Mesendoderm (in vitro differentiated cells): Measurements from ENCODE around the gene TRAPPC2L.

Source experiments
- DNase-seq: peaks from one replicate; pipeline ENCODE4 v3.0.0; 2013
- H2AK5ac ChIP-seq: 2 replicates; pipeline ENCODE4 v1.6.1; 2013; ENCODE audit warnings: low read length, inconsistent platforms
- H2BK120ac ChIP-seq: 2 replicates; pipeline ENCODE4 v1.6.1; 2013; ENCODE audit warnings: low read depth, mild to moderate bottlenecking, low read length, moderate library complexity, mixed read lengths
- H2BK15ac ChIP-seq: replicated peaks from 2 replicates; pipeline ENCODE4 v1.6.1; 2013; ENCODE audit warnings: low read depth, mild to moderate bottlenecking, moderate library complexity
- H2BK5ac ChIP-seq: 2 replicates; pipeline ENCODE4 v1.6.1; 2013; ENCODE audit warnings: low read length, inconsistent platforms
- H3K18ac ChIP-seq: 2 replicates; pipeline ENCODE4 v1.6.1; 2013; ENCODE audit warnings: mild to moderate bottlenecking, low read length, mixed read lengths
- H3K23ac ChIP-seq: one replicate; pipeline ENCODE4 v1.6.1; 2013; ENCODE audit warnings: low read length
- H3K27ac ChIP-seq: 2 replicates; pipeline ENCODE4 v1.5.1; 2013; ENCODE audit warnings: low read depth, mild to moderate bottlenecking, inconsistent platforms, low read length, moderate library complexity
- H3K27me3 ChIP-seq: 2 replicates; pipeline ENCODE4 v1.6.1; 2013; ENCODE audit warnings: low read length, control low read depth, mild to moderate bottlenecking, inconsistent platforms; ENCODE audit not compliant: insufficient read depth, poor library complexity
- H3K36me3 ChIP-seq: 2 replicates; pipeline ENCODE4 v1.6.1; 2013; ENCODE audit warnings: low read length, inconsistent platforms; ENCODE audit not compliant: control insufficient read depth, insufficient read depth
- H3K4ac ChIP-seq: one replicate; pipeline ENCODE4 v1.6.1; 2013; ENCODE audit warnings: low read depth, mild to moderate bottlenecking, low read length, moderate library complexity
- H3K4me1 ChIP-seq: 2 replicates; pipeline ENCODE4 v1.6.1; 2013; ENCODE audit warnings: low read depth, low read length, inconsistent platforms; ENCODE audit not compliant: control insufficient read depth
- H3K4me2 ChIP-seq: 2 replicates; pipeline ENCODE4 v1.6.1; 2013; ENCODE audit warnings: low read length
- H3K4me3 ChIP-seq: 2 replicates; pipeline ENCODE4 v1.5.1; 2013; ENCODE audit warnings: mild to moderate bottlenecking, low read length
- H3K56ac ChIP-seq: one replicate; pipeline ENCODE4 v1.6.1; 2013; ENCODE audit warnings: low read length
- H3K79me1 ChIP-seq: 2 replicates; pipeline ENCODE4 v1.6.1; 2013; ENCODE audit warnings: low read length, inconsistent platforms
- H3K79me2 ChIP-seq: 2 replicates; pipeline ENCODE4 v1.6.1; 2013; ENCODE audit warnings: mild to moderate bottlenecking, low read length; ENCODE audit not compliant: control insufficient read depth, insufficient read depth
- H3K9ac ChIP-seq: 2 replicates; pipeline ENCODE4 v1.6.1; 2013; ENCODE audit warnings: low read length, inconsistent platforms
- H4K5ac ChIP-seq: one replicate; pipeline ENCODE4 v1.6.1; 2013; ENCODE audit warnings: low read length
- H4K8ac ChIP-seq: one replicate; pipeline ENCODE4 v1.6.1; 2013; ENCODE audit warnings: low read depth, mild to moderate bottlenecking, control low read depth, low read length, moderate library complexity
- WGBS: extraction: QIAGEN DNeasy Blood & Tissue Kit; methylation state at CpG from one replicate; pipeline ENCODE4 v1.1.7; 2013; ENCODE audit warnings: low lambda C conversion rate, missing lambda C conversion rate; ENCODE audit not compliant: insufficient coverage; ENCODE audit errors: extremely low coverage; 5-methylcytosine and 5-hydroxymethylcytosine counted together

Gene TRAPPC2L

GRCh38 chr16:88871349-88871702 lies 14.4 kb downstream of the TRAPPC2L start:
- Histone ChIP-seq H3K9ac (no peak overlapping the region), H3K4me1 (no peaks in the 10 kb centered on the region), H3K18ac (no peak overlapping the region), H3K79me2 (no peaks in the 10 kb centered on the region), H4K5ac (no peak overlapping the region), H3K4ac (no peak overlapping the region), H3K27me3 (no peaks in the 10 kb centered on the region), H2AK5ac (no peak overlapping the region), H3K56ac (no peak overlapping the region), H2BK15ac (no peak overlapping the region), H2BK120ac (no peak overlapping the region), H3K4me3 (no peak overlapping the region), H2BK5ac (no peak overlapping the region), H3K36me3 (no peaks in the 10 kb centered on the region), H4K8ac (no peak overlapping the region), H3K27ac (no peak overlapping the region), H3K23ac (no peak overlapping the region), H3K79me1 (no peaks in the 10 kb centered on the region), H3K4me2 (no peak overlapping the region)
- no CpG with 5 or more reads among the region's 8 CpGs for WGBS
- no peak for DNase-seq

GRCh38 chr16:88871730-88872416 lies 14.9 kb downstream of the TRAPPC2L start:
- Histone ChIP-seq H3K79me1 (no peaks in the 10 kb centered on the region), H2AK5ac (no peak overlapping the region), H2BK5ac (no peak overlapping the region), H3K4me2 (no peak overlapping the region), H3K27me3 (no peaks in the 10 kb centered on the region), H3K27ac (no peak overlapping the region), H3K36me3 (no peaks in the 10 kb centered on the region), H3K4ac (no peak overlapping the region), H4K8ac (no peak overlapping the region), H2BK120ac (no peak overlapping the region), H3K18ac (no peak overlapping the region), H2BK15ac (no peak overlapping the region), H3K23ac (no peak overlapping the region), H3K9ac (no peak overlapping the region), H3K56ac (no peak overlapping the region), H4K5ac (no peak overlapping the region), H3K4me1 (no peaks in the 10 kb centered on the region), H3K4me3 (no peak overlapping the region), H3K79me2 (no peaks in the 10 kb centered on the region)
- WGBS: no CpG with 5 or more reads among the region's 21 CpGs
- no peak for DNase-seq

DNA sequence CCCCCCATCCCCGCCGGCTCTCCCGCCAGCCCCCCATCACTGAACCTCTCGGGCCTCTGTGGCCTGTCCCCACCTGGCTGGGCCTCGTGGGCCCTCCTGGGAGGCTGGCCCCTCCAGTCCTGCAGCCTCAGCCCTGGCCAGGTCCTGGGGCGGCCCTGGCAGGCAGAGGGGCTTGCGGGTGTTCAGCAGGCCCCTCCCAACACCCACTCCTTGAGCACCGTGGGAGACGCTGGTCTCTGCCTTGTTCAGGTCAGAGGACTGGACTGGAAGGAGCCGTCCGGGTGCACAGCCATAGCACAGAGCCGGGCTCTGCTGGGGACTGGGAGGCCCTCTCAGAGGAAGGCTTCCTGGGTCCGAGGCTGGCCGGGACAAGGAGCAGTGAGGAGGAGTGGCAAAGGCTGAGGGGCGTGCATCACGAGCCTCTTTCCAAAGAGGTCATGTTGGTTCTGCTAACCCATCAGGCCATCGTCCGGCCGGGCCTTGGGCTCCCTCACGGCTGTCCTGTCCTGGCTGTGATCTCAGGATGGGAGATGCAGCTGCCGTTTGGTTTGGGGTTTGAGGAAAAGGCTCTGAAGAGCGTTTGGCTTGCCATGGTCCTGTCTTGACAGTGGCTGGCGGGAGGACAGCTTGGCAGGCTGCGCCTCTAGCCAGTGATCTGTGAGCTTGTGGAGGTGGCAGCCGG lies 15.9 kb downstream of the TRAPPC2L start:
- Histone ChIP-seq H3K4me1 (no peaks in the 10 kb centered on the region), H2BK15ac (no peak overlapping the region), H3K4me2 (no peak overlapping the region), H3K9ac (no peak overlapping the region), H3K79me2 (no peaks in the 10 kb centered on the region), H4K5ac (no peak overlapping the region), H3K23ac (no peak overlapping the region), H3K27ac (no peak overlapping the region), H2BK5ac (no peak overlapping the region), H3K4ac (no peak overlapping the region), H2AK5ac (no peak overlapping the region), H3K56ac (no peak overlapping the region), H4K8ac (no peak overlapping the region), H2BK120ac (no peak overlapping the region), H3K79me1 (no peaks in the 10 kb centered on the region), H3K36me3 (no peaks in the 10 kb centered on the region), H3K4me3 (no peak overlapping the region), H3K27me3 (no peaks in the 10 kb centered on the region), H3K18ac (no peak overlapping the region)
- WGBS: no CpG with 5 or more reads among the region's 25 CpGs
- DNase-seq: no peak

- Histone ChIP-seq H3K18ac (no peak overlapping the region), H2BK120ac (no peak overlapping the region), H2BK5ac (no peak overlapping the region), H2AK5ac (no peak overlapping the region), H3K27ac (no peak overlapping the region), H3K79me1 (no peaks in the 10 kb centered on the region), H3K4me3 (no peak overlapping the region), H4K8ac (no peak overlapping the region), H3K4me2 (no peak overlapping the region), H3K27me3 (no peaks in the 10 kb centered on the region), H3K23ac (no peak overlapping the region), H4K5ac (no peak overlapping the region), H3K4ac (no peak overlapping the region), H3K36me3 (no peaks in the 10 kb centered on the region), H3K4me1 (no peaks in the 10 kb centered on the region), H3K79me2 (no peaks in the 10 kb centered on the region), H2BK15ac (no peak overlapping the region), H3K56ac (no peak overlapping the region), H3K9ac (no peak overlapping the region)
- no peak for DNase-seq
- no CpG with 5 or more reads among the region's 34 CpGs for WGBS
These were observed 18.1 kb downstream of the TRAPPC2L start for GRCh38 chr16:88874938-88875599.

- Histone ChIP-seq H2BK120ac (no peak overlapping the region), H4K5ac (no peak overlapping the region), H2BK15ac (no peak overlapping the region), H3K56ac (no peak overlapping the region), H3K23ac (no peak overlapping the region), H3K36me3 (no peaks in the 10 kb centered on the region), H3K9ac (no peak overlapping the region), H3K18ac (no peak overlapping the region), H2BK5ac (no peak overlapping the region), H3K4me3 (no peak overlapping the region), H3K4me1 (no peaks in the 10 kb centered on the region), H3K79me2 (no peaks in the 10 kb centered on the region), H3K27me3 (no peaks in the 10 kb centered on the region), H3K4ac (no peak overlapping the region), H3K4me2 (no peak overlapping the region), H3K79me1 (no peaks in the 10 kb centered on the region), H3K27ac (no peak overlapping the region), H2AK5ac (no peak overlapping the region), H4K8ac (no peak overlapping the region)
- no CpG with 5 or more reads among the region's 22 CpGs for WGBS
- DNase-seq: no peak
These were observed 18.8 kb downstream of the TRAPPC2L start for GRCh38 chr16:88875703-88876234.
